ENCODE data around the gene IER3IP1.

Gene IER3IP1

GRCh38 chr18:47141289-47141688 is 34.9 kb downstream of the IER3IP1 start:
- H3K9me3 ChIP-seq (ENCODE audit: control insufficient read depth, low read length): no peaks in the 10 kb centered on the region
- H3K27ac ChIP-seq (ENCODE audit: insufficient read depth, low read length, poor library complexity, severe bottlenecking): no peak overlapping the region
- no peak for DNase-seq
- no peaks in the 10 kb centered on the region for H3K4me1 ChIP-seq (ENCODE audit: control insufficient read depth, insufficient read depth, low read length, poor library complexity, severe bottlenecking)
- H3K4me3 ChIP-seq (ENCODE audit: insufficient read depth, low read depth, low read length, poor library complexity, severe bottlenecking): no peak overlapping the region
- no peaks in the 10 kb centered on the region for H3K27me3 ChIP-seq (replicated peaks; ENCODE audit: control insufficient read depth, insufficient read depth, low read length, poor library complexity, severe bottlenecking)
- H3K36me3 ChIP-seq (ENCODE audit: control insufficient read depth, insufficient read depth, low read length): peaks cover under 1% of the 10 kb centered on the region

- no peak overlapping the region for H3K4me3 ChIP-seq (ENCODE audit: insufficient read depth, low read depth, low read length, poor library complexity, severe bottlenecking)
- DNase-seq: no peak
- no peak overlapping the region for H3K27ac ChIP-seq (ENCODE audit: insufficient read depth, low read length, poor library complexity, severe bottlenecking)
- no peaks in the 10 kb centered on the region for H3K9me3 ChIP-seq (ENCODE audit: control insufficient read depth, low read length)
- H3K36me3 ChIP-seq (ENCODE audit: control insufficient read depth, insufficient read depth, low read length): no peaks in the 10 kb centered on the region
- no peaks in the 10 kb centered on the region for H3K27me3 ChIP-seq (replicated peaks; ENCODE audit: control insufficient read depth, insufficient read depth, low read length, poor library complexity, severe bottlenecking)
- H3K4me1 ChIP-seq (ENCODE audit: control insufficient read depth, insufficient read depth, low read length, poor library complexity, severe bottlenecking): no peaks in the 10 kb centered on the region
Observed at GRCh38 chr18:47121146-47121545, 55.0 kb downstream of the IER3IP1 start.

GRCh38 chr18:47120428-47120827 is 55.7 kb downstream of the IER3IP1 start:
- no peaks in the 10 kb centered on the region for H3K4me1 ChIP-seq (ENCODE audit: control insufficient read depth, insufficient read depth, low read length, poor library complexity, severe bottlenecking)
- H3K36me3 ChIP-seq (ENCODE audit: control insufficient read depth, insufficient read depth, low read length): no peaks in the 10 kb centered on the region
- H3K27me3 ChIP-seq (replicated peaks; ENCODE audit: control insufficient read depth, insufficient read depth, low read length, poor library complexity, severe bottlenecking): no peaks in the 10 kb centered on the region
- H3K4me3 ChIP-seq (ENCODE audit: insufficient read depth, low read depth, low read length, poor library complexity, severe bottlenecking): no peak overlapping the region
- no peak for DNase-seq
- H3K27ac ChIP-seq (ENCODE audit: insufficient read depth, low read length, poor library complexity, severe bottlenecking): no peak overlapping the region
- H3K9me3 ChIP-seq (ENCODE audit: control insufficient read depth, low read length): no peaks in the 10 kb centered on the region

- Histone ChIP-seq H3K27ac (ENCODE audit: insufficient read depth, low read length, poor library complexity, severe bottlenecking) (no peak overlapping the region), H3K36me3 (ENCODE audit: control insufficient read depth, insufficient read depth, low read length) (peaks cover 6% of the 10 kb centered on the region)
Observed at GRCh38 chr18:47118981-47119380, 57.2 kb downstream of the IER3IP1 start.

GRCh38 chr18:47115205-47115604 is 61.0 kb downstream of the IER3IP1 start:
- Histone ChIP-seq H3K36me3 (ENCODE audit: control insufficient read depth, insufficient read depth, low read length) (peaks cover 26% of the 10 kb centered on the region), H3K27ac (ENCODE audit: insufficient read depth, low read length, poor library complexity, severe bottlenecking) (no peak overlapping the region), H3K4me3 (ENCODE audit: insufficient read depth, low read depth, low read length, poor library complexity, severe bottlenecking) (no peak overlapping the region)

More at GRCh38 chr18:47118981-47119380, 57.2 kb downstream of the IER3IP1 start:
- no peaks in the 10 kb centered on the region for H3K27me3 ChIP-seq (replicated peaks; ENCODE audit: control insufficient read depth, insufficient read depth, low read length, poor library complexity, severe bottlenecking)
- no peak overlapping the region for H3K4me3 ChIP-seq (ENCODE audit: insufficient read depth, low read depth, low read length, poor library complexity, severe bottlenecking)
- DNase-seq: no peak
- H3K9me3 ChIP-seq (ENCODE audit: control insufficient read depth, low read length): no peaks in the 10 kb centered on the region
- no peaks in the 10 kb centered on the region for H3K4me1 ChIP-seq (ENCODE audit: control insufficient read depth, insufficient read depth, low read length, poor library complexity, severe bottlenecking)

GRCh38 chr18:47113796-47114540 is 62.2 kb downstream of the IER3IP1 start:
- Histone ChIP-seq H3K36me3 (ENCODE audit: control insufficient read depth, insufficient read depth, low read length) (peaks cover 31% of the 10 kb centered on the region), H3K27ac (ENCODE audit: insufficient read depth, low read length, poor library complexity, severe bottlenecking) (no peak overlapping the region), H3K4me1 (ENCODE audit: control insufficient read depth, insufficient read depth, low read length, poor library complexity, severe bottlenecking) (no peaks in the 10 kb centered on the region), H3K4me3 (ENCODE audit: insufficient read depth, low read depth, low read length, poor library complexity, severe bottlenecking) (no peak overlapping the region), H3K9me3 (ENCODE audit: control insufficient read depth, low read length) (no peaks in the 10 kb centered on the region), H3K27me3 (replicated peaks; ENCODE audit: control insufficient read depth, insufficient read depth, low read length, poor library complexity, severe bottlenecking) (no peaks in the 10 kb centered on the region)
- no peak for DNase-seq

More at GRCh38 chr18:47115205-47115604, 61.0 kb downstream of the IER3IP1 start:
- Histone ChIP-seq H3K27me3 (replicated peaks; ENCODE audit: control insufficient read depth, insufficient read depth, low read length, poor library complexity, severe bottlenecking) (no peaks in the 10 kb centered on the region), H3K9me3 (ENCODE audit: control insufficient read depth, low read length) (no peaks in the 10 kb centered on the region), H3K4me1 (ENCODE audit: control insufficient read depth, insufficient read depth, low read length, poor library complexity, severe bottlenecking) (no peaks in the 10 kb centered on the region)
- no peak for DNase-seq

GRCh38 chr18:47110492-47111274 is 65.5 kb downstream of the IER3IP1 start:
- no peak for DNase-seq
- Histone ChIP-seq H3K27me3 (replicated peaks; ENCODE audit: control insufficient read depth, insufficient read depth, low read length, poor library complexity, severe bottlenecking) (no peaks in the 10 kb centered on the region), H3K4me3 (ENCODE audit: insufficient read depth, low read depth, low read length, poor library complexity, severe bottlenecking) (no peak overlapping the region), H3K36me3 (ENCODE audit: control insufficient read depth, insufficient read depth, low read length) (peaks cover 38% of the 10 kb centered on the region), H3K4me1 (ENCODE audit: control insufficient read depth, insufficient read depth, low read length, poor library complexity, severe bottlenecking) (no peaks in the 10 kb centered on the region), H3K27ac (ENCODE audit: insufficient read depth, low read length, poor library complexity, severe bottlenecking) (no peak overlapping the region), H3K9me3 (ENCODE audit: control insufficient read depth, low read length) (no peaks in the 10 kb centered on the region)

GRCh38 chr18:47109720-47110119 is 66.4 kb downstream of the IER3IP1 start:
- no peak for DNase-seq
- no peaks in the 10 kb centered on the region for H3K27me3 ChIP-seq (replicated peaks; ENCODE audit: control insufficient read depth, insufficient read depth, low read length, poor library complexity, severe bottlenecking)
- H3K36me3 ChIP-seq (ENCODE audit: control insufficient read depth, insufficient read depth, low read length): peaks cover 38% of the 10 kb centered on the region
- H3K4me3 ChIP-seq (ENCODE audit: insufficient read depth, low read depth, low read length, poor library complexity, severe bottlenecking): no peak overlapping the region
- H3K9me3 ChIP-seq (ENCODE audit: control insufficient read depth, low read length): no peaks in the 10 kb centered on the region
- H3K27ac ChIP-seq (ENCODE audit: insufficient read depth, low read length, poor library complexity, severe bottlenecking): no peak overlapping the region
- no peaks in the 10 kb centered on the region for H3K4me1 ChIP-seq (ENCODE audit: control insufficient read depth, insufficient read depth, low read length, poor library complexity, severe bottlenecking)

GRCh38 chr18:47108998-47109405 is 67.2 kb downstream of the IER3IP1 start:
- no peak overlapping the region for H3K27ac ChIP-seq (ENCODE audit: insufficient read depth, low read length, poor library complexity, severe bottlenecking)
- H3K36me3 ChIP-seq (ENCODE audit: control insufficient read depth, insufficient read depth, low read length): peaks cover 33% of the 10 kb centered on the region
- no peak overlapping the region for H3K4me3 ChIP-seq (ENCODE audit: insufficient read depth, low read depth, low read length, poor library complexity, severe bottlenecking)
- H3K4me1 ChIP-seq (ENCODE audit: control insufficient read depth, insufficient read depth, low read length, poor library complexity, severe bottlenecking): no peaks in the 10 kb centered on the region
- H3K9me3 ChIP-seq (ENCODE audit: control insufficient read depth, low read length): no peaks in the 10 kb centered on the region
- DNase-seq: no peak
- no peaks in the 10 kb centered on the region for H3K27me3 ChIP-seq (replicated peaks; ENCODE audit: control insufficient read depth, insufficient read depth, low read length, poor library complexity, severe bottlenecking)

GRCh38 chr18:47108373-47108772 is 67.8 kb downstream of the IER3IP1 start:
- H3K27me3 ChIP-seq (replicated peaks; ENCODE audit: control insufficient read depth, insufficient read depth, low read length, poor library complexity, severe bottlenecking): no peaks in the 10 kb centered on the region
- H3K9me3 ChIP-seq (ENCODE audit: control insufficient read depth, low read length): no peaks in the 10 kb centered on the region
- peaks cover 28% of the 10 kb centered on the region for H3K36me3 ChIP-seq (ENCODE audit: control insufficient read depth, insufficient read depth, low read length)
- no peak for DNase-seq
- no peaks in the 10 kb centered on the region for H3K4me1 ChIP-seq (ENCODE audit: control insufficient read depth, insufficient read depth, low read length, poor library complexity, severe bottlenecking)
- no peak overlapping the region for H3K27ac ChIP-seq (ENCODE audit: insufficient read depth, low read length, poor library complexity, severe bottlenecking)
- H3K4me3 ChIP-seq (ENCODE audit: insufficient read depth, low read depth, low read length, poor library complexity, severe bottlenecking): no peak overlapping the region

Data from effector memory CD4-positive, alpha-beta T cell (primary cell).